ENCODE data around the gene KANSL1.

- TF ChIP-seq JUND (IDR thresholded peaks at IDR 0.05; ENCODE audit: low read depth, low read length): no peak
- no peak for TF ChIP-seq CREB1 (IDR thresholded peaks at IDR 0.05; ENCODE audit: low read depth)
- TF ChIP-seq BACH1 (IDR thresholded peaks at IDR 0.05; ENCODE audit: borderline replicate concordance): no peak
- TF ChIP-seq ATF3 (IDR thresholded peaks at IDR 0.05; ENCODE audit: borderline replicate concordance, extremely low read depth, low read depth, low read length): no peak
- no peak for TF ChIP-seq RAD21 (IDR thresholded peaks at IDR 0.05; ENCODE audit: insufficient read depth, low read depth, low read length)
- no peak for TF ChIP-seq CTCF (IDR thresholded peaks at IDR 0.05 in 2 of 3, conservative IDR thresholded peaks at IDR 0.05 in 1 of 3; ENCODE audit: control insufficient read depth in 2 of 3, extremely low read depth in 1 of 3, insufficient read depth in 1 of 3, low read depth in 3 of 3, low read length in 3 of 3)
Measured at GRCh38 chr17:46124695-46125592, 68.3 kb downstream of the KANSL1 start.
